Transverse colon (tissue), 3 donors: ENCODE measurements around the gene NCKAP5.

ENCODE experiments used
- POLR2A ChIP-seq: fragments of 450-650 bp; IDR thresholded peaks from one replicate; pipeline ENCODE4 v1.6.1; 2016; ENCODE audit warnings: antibody characterized with exemption, mild to moderate bottlenecking, moderate library complexity
- TF ChIP-seq, protein P1 (sequence below), 5 experiments: fragments of 200-600 bp in 3 of 5; fragments of 450-650 bp in 2 of 5; sonication (generic) in 3 of 5; IDR thresholded peaks; 1 replicate in 2 of 5; 2 replicates in 3 of 5; pipeline ENCODE4 v1.5.1; 2016 to 2017; ENCODE audit warnings: antibody characterized with exemption in 5 of 5, inconsistent platforms in 3 of 5, mild to moderate bottlenecking in 2 of 5, moderate library complexity in 1 of 5

DNA sequence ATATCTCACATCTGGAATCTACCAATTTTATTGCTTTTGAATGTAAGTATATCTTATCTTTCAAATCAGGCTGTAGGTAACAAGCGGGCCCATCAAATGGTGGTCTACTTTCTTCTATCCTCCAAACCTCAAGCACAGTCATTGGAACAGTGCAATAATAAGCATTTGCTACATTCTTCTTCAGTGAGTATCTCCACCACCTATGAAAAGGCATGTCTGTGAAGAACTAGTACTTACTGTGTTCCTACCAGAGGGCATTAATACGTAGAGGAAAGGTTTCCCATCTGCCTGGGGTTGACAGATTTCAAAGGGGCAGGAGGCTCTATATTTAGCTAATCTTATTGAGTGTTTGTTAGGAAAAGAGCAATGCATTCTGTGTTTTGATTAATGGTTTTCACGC lies 411.1 kb downstream of the NCKAP5 start:
- TF ChIP-seq, protein P1, sequence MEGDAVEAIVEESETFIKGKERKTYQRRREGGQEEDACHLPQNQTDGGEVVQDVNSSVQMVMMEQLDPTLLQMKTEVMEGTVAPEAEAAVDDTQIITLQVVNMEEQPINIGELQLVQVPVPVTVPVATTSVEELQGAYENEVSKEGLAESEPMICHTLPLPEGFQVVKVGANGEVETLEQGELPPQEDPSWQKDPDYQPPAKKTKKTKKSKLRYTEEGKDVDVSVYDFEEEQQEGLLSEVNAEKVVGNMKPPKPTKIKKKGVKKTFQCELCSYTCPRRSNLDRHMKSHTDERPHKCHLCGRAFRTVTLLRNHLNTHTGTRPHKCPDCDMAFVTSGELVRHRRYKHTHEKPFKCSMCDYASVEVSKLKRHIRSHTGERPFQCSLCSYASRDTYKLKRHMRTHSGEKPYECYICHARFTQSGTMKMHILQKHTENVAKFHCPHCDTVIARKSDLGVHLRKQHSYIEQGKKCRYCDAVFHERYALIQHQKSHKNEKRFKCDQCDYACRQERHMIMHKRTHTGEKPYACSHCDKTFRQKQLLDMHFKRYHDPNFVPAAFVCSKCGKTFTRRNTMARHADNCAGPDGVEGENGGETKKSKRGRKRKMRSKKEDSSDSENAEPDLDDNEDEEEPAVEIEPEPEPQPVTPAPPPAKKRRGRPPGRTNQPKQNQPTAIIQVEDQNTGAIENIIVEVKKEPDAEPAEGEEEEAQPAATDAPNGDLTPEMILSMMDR (IDR thresholded peaks at IDR 0.05) = no peak
- no peak for TF ChIP-seq POLR2A
